Measurements from ENCODE around the gene FES. TPM values are rescaled to one million over a fixed set of nuclear protein-coding genes. Genes with fewer than 3 reads are reported as not detected.
"Not testable (repeated sequence)": the region's sequence is repeated elsewhere in the genome, so short reads cannot be mapped to it uniquely, and the experiment has no call there.

FES gene
- total RNA-seq, 1 donor from 2014 or later = 65.1 TPM

GRCh38 chr15:90892023-90892422 lies 7.7 kb downstream of the FES start:
- no peak for DNase-seq (ENCODE audit: low spot score in 2 of 2)
- no peaks in the 10 kb centered on the region for H3K27me3 ChIP-seq
- H3K36me3 ChIP-seq = peaks cover 61 to 70% of the 10 kb centered on the region in 2 donors
- H3K4me1 ChIP-seq = no peaks in the 10 kb centered on the region
- intact Hi-C loops (cut with DNase I) = no loop called here
- no peak overlapping the region for H3K4me3 ChIP-seq
- TF ChIP-seq CTCF (IDR thresholded peaks at IDR 0.05) = no peak
- H3K9me3 ChIP-seq = no peaks in the 10 kb centered on the region
- no peak overlapping the region for H3K27ac ChIP-seq

- Histone ChIP-seq H3K4me3 (no peak overlapping the region), H3K9me3 (no peaks in the 10 kb centered on the region), H3K4me1 (no peaks in the 10 kb centered on the region), H3K27ac (no peak overlapping the region), H3K36me3 (peaks cover 61 to 70% of the 10 kb centered on the region in 2 donors), H3K27me3 (no peaks in the 10 kb centered on the region)
- TF ChIP-seq CTCF (IDR thresholded peaks at IDR 0.05) = no peak
- no peak for DNase-seq (ENCODE audit: low spot score in 2 of 2)
- intact Hi-C loops (cut with DNase I) = no loop called here
Observed at GRCh38 chr15:90892498-90893174, 8.3 kb downstream of the FES start.

- no peaks in the 10 kb centered on the region for H3K9me3 ChIP-seq
- no peak overlapping the region for H3K4me3 ChIP-seq
- intact Hi-C loops (cut with DNase I) = no loop called here
- DNase-seq (ENCODE audit: low spot score in 2 of 2) = no peak
- TF ChIP-seq CTCF (IDR thresholded peaks at IDR 0.05) = no peak
- H3K27ac ChIP-seq = no peak overlapping the region
- peaks cover 61 to 70% of the 10 kb centered on the region in 2 donors for H3K36me3 ChIP-seq
- no peaks in the 10 kb centered on the region for H3K27me3 ChIP-seq
- no peaks in the 10 kb centered on the region for H3K4me1 ChIP-seq
Observed at GRCh38 chr15:90893175-90894090, 9.1 kb downstream of the FES start.

GRCh38 chr15:90895571-90896117 lies 11.3 kb downstream of the FES start:
- Histone ChIP-seq H3K27me3 (no peaks in the 10 kb centered on the region), H3K4me3 (no peak overlapping the region), H3K27ac (no peak overlapping the region), H3K4me1 (no peaks in the 10 kb centered on the region), H3K36me3 (peaks cover 44 to 56% of the 10 kb centered on the region in 2 donors), H3K9me3 (no peaks in the 10 kb centered on the region)
- TF ChIP-seq CTCF (IDR thresholded peaks at IDR 0.05) = no peak
- no peak for DNase-seq (ENCODE audit: low spot score in 2 of 2)
- intact Hi-C loops (cut with DNase I) = no loop called here

- intact Hi-C loops (cut with DNase I); H3K27me3 ChIP-seq; H3K4me1 ChIP-seq; H3K27ac ChIP-seq; H3K4me3 ChIP-seq; DNase-seq (ENCODE audit: low spot score in 2 of 2); H3K9me3 ChIP-seq: not testable (repeated sequence)
- peaks cover 29 to 41% of the 10 kb centered on the region in 2 donors for H3K36me3 ChIP-seq
Observed at GRCh38 chr15:90897131-90897655, 12.9 kb downstream of the FES start.

Measured in ascending aorta (tissue), 2 donors.